ENCODE measurements around the gene BLOC1S1.

- TF ChIP-seq CTCF (IDR thresholded peaks at IDR 0.05) (0 out of 2 replicates have a peak, but pooled peaks have one; percentile 0), ZFX (IDR thresholded peaks at IDR 0.05; ENCODE audit: borderline replicate concordance) (no peak)
These were observed 21.8 kb downstream of the BLOC1S1 start for GRCh38 chr12:55737581-55738122.
